ENCODE data around the gene AHSG. TPM values are rescaled to one million over a fixed set of nuclear protein-coding genes. Genes with fewer than 3 reads are reported as not detected.

AHSG gene
- total RNA-seq, 1 experiment from 2014 or later = 1.6 TPM

DNA sequence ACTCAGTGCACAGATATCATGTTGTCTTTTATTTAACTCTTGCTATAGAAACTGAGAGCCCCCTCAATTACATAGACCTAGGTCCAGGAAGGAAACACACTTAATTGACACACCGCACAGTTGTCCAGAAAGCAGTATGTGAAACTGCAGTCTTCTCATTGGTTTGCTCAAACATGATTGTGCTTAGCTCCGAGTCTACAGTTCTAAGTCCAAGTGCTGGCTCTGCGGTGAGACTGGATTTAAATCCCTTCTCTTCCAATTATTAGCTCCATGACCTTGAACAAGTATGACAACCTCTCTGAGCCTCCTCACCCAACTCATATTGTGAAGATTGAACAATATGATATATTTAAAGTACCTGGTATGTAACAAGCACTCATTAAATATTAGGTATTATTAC is 19.0 kb upstream of the AHSG start:
- Histone ChIP-seq H3K9me2 (ENCODE audit: insufficient read depth) (no peaks in the 10 kb centered on the region), H3K27me3 (ENCODE audit: insufficient read depth, low read length) (no peaks in the 10 kb centered on the region), H4K20me1 (ENCODE audit: insufficient read depth) (no peaks in the 10 kb centered on the region), H3K79me2 (ENCODE audit: insufficient read depth, low read length) (no peaks in the 10 kb centered on the region), H2AFZ (ENCODE audit: low read depth, low read length, poor library complexity, severe bottlenecking) (no peak overlapping the region), H3K9me3 (ENCODE audit: control insufficient read depth in 1 of 2, insufficient read depth in 1 of 2, low read depth in 1 of 2, low read length in 2 of 2) (no peaks in the 10 kb centered on the region), H3K4me1 (ENCODE audit: control insufficient read depth in 1 of 2, insufficient read depth in 2 of 2, low read length in 2 of 2) (peaks cover 11 to 16% of the 10 kb centered on the region in 2 experiments), H3K4me2 (ENCODE audit: low read length) (no peak overlapping the region), H3K36me3 (ENCODE audit: control insufficient read depth in 1 of 2, insufficient read depth in 2 of 2, low read length in 2 of 2) (no peaks in the 10 kb centered on the region), H3K4me3 (replicated peaks in 1 of 2; ENCODE audit: low read depth in 1 of 2, low read length in 2 of 2) (no peak overlapping the region), H3K27ac (ENCODE audit: low read depth, low read length) (no peak overlapping the region), H3K9ac (ENCODE audit: low read length) (no peak overlapping the region)
- ChIA-PET RAD21 (ENCODE audit: low non-redundant PET in 1 of 2, low total read pairs in 2 of 2, uncharacterized antibody in 2 of 2, unreplicated experiment in 2 of 2) (no interaction called here), CTCF (no interaction called here), POLR2A (no interaction called here)
- no peak for ATAC-seq
- no peak for DNase-seq (ENCODE audit: low read depth, low spot score)
- intact Hi-C loops (cut with micrococcal nuclease) = no loop called here
- no TSS peak for BruUV-seq (replicated peaks)
- TF ChIP-seq ZNF274 (IDR thresholded peaks at IDR 0.05; ENCODE audit: low read depth, low read length) (no peak), YY1 (IDR thresholded peaks at IDR 0.05; ENCODE audit: extremely low read depth, insufficient replicate concordance, low read depth, low read length) (no peak), EGR1 (IDR thresholded peaks at IDR 0.05; ENCODE audit: low read depth) (no peak), RAD21 (IDR thresholded peaks at IDR 0.05; ENCODE audit: low read depth) (no peak), JUND (IDR thresholded peaks at IDR 0.05) (no peak), POLR2AphosphoS5 (IDR thresholded peaks at IDR 0.05; ENCODE audit: low read depth, low read length) (no peak), ELF1 (IDR thresholded peaks at IDR 0.05; ENCODE audit: borderline replicate concordance, low read depth) (no peak), SRF (IDR thresholded peaks at IDR 0.05; ENCODE audit: low read depth) (no peak), FOSL1 (IDR thresholded peaks at IDR 0.05; ENCODE audit: low read depth) (no peak), POLR2A (IDR thresholded peaks at IDR 0.05; ENCODE audit: borderline replicate concordance, extremely low read depth, insufficient read depth, insufficient read length) (no peak), CBX3 (IDR thresholded peaks at IDR 0.05; ENCODE audit: low read depth) (no peak), EZH2 (IDR thresholded peaks at IDR 0.05) (no peak)
- TF ChIP-seq, protein P1, sequence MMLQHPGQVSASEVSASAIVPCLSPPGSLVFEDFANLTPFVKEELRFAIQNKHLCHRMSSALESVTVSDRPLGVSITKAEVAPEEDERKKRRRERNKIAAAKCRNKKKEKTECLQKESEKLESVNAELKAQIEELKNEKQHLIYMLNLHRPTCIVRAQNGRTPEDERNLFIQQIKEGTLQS (IDR thresholded peaks at IDR 0.05) = no peak
- TF ChIP-seq, protein P2, sequence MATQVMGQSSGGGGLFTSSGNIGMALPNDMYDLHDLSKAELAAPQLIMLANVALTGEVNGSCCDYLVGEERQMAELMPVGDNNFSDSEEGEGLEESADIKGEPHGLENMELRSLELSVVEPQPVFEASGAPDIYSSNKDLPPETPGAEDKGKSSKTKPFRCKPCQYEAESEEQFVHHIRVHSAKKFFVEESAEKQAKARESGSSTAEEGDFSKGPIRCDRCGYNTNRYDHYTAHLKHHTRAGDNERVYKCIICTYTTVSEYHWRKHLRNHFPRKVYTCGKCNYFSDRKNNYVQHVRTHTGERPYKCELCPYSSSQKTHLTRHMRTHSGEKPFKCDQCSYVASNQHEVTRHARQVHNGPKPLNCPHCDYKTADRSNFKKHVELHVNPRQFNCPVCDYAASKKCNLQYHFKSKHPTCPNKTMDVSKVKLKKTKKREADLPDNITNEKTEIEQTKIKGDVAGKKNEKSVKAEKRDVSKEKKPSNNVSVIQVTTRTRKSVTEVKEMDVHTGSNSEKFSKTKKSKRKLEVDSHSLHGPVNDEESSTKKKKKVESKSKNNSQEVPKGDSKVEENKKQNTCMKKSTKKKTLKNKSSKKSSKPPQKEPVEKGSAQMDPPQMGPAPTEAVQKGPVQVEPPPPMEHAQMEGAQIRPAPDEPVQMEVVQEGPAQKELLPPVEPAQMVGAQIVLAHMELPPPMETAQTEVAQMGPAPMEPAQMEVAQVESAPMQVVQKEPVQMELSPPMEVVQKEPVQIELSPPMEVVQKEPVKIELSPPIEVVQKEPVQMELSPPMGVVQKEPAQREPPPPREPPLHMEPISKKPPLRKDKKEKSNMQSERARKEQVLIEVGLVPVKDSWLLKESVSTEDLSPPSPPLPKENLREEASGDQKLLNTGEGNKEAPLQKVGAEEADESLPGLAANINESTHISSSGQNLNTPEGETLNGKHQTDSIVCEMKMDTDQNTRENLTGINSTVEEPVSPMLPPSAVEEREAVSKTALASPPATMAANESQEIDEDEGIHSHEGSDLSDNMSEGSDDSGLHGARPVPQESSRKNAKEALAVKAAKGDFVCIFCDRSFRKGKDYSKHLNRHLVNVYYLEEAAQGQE (IDR thresholded peaks at IDR 0.05; ENCODE audit: low read depth) = no peak
- TF ChIP-seq, protein P3, sequence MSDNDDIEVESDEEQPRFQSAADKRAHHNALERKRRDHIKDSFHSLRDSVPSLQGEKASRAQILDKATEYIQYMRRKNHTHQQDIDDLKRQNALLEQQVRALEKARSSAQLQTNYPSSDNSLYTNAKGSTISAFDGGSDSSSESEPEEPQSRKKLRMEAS (IDR thresholded peaks at IDR 0.05) = no peak
- TF ChIP-seq, protein P4, sequence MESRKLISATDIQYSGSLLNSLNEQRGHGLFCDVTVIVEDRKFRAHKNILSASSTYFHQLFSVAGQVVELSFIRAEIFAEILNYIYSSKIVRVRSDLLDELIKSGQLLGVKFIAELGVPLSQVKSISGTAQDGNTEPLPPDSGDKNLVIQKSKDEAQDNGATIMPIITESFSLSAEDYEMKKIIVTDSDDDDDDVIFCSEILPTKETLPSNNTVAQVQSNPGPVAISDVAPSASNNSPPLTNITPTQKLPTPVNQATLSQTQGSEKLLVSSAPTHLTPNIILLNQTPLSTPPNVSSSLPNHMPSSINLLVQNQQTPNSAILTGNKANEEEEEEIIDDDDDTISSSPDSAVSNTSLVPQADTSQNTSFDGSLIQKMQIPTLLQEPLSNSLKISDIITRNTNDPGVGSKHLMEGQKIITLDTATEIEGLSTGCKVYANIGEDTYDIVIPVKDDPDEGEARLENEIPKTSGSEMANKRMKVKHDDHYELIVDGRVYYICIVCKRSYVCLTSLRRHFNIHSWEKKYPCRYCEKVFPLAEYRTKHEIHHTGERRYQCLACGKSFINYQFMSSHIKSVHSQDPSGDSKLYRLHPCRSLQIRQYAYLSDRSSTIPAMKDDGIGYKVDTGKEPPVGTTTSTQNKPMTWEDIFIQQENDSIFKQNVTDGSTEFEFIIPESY (IDR thresholded peaks at IDR 0.05; ENCODE audit: extremely low read depth, insufficient replicate concordance, low read length) = no peak
- TF ChIP-seq, protein P5, sequence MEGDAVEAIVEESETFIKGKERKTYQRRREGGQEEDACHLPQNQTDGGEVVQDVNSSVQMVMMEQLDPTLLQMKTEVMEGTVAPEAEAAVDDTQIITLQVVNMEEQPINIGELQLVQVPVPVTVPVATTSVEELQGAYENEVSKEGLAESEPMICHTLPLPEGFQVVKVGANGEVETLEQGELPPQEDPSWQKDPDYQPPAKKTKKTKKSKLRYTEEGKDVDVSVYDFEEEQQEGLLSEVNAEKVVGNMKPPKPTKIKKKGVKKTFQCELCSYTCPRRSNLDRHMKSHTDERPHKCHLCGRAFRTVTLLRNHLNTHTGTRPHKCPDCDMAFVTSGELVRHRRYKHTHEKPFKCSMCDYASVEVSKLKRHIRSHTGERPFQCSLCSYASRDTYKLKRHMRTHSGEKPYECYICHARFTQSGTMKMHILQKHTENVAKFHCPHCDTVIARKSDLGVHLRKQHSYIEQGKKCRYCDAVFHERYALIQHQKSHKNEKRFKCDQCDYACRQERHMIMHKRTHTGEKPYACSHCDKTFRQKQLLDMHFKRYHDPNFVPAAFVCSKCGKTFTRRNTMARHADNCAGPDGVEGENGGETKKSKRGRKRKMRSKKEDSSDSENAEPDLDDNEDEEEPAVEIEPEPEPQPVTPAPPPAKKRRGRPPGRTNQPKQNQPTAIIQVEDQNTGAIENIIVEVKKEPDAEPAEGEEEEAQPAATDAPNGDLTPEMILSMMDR (IDR thresholded peaks at IDR 0.05 in 2 of 3, conservative IDR thresholded peaks at IDR 0.05 in 1 of 3; ENCODE audit: borderline replicate concordance in 1 of 3, insufficient read depth in 1 of 3, low read depth in 2 of 3, low read length in 2 of 3) = no peak

Measured in HCT116 (cell line).